HG02623 (cell line): ENCODE data around the gene CHST5.

Experiments used
- ATAC-seq: cut with Tn5 transposase; IDR thresholded peaks from one replicate; pipeline ENCODE4 v1.9.1; 2021; ENCODE audit warnings: moderate library complexity; ENCODE audit not compliant: unreplicated experiment

CHST5 gene

DNA sequence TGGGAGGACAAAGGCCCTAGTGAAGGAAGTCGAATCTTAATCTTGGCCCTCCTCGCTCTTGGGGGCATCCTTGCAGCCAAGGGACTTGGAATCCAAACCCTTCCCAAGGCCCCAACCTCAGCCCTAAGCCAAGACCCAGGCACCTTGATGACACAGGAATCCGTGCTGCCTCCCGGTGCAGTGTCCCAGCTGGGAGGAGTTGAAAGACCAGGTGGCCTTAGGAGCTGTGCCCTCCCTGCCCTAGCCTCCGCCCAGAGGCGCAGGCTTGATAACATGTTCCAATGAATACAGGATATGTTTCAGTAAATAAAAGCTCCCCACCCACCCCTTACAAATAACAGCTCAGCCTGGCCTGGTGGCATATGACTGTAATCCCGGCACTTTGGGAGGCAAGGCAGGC is at the start of gene CHST5:
Gene CHST5 (minus strand): TSS at position 208 of the 400 bp plus-strand sequence. CDS start 5,724 bp downstream, outside the sequence.
- no peak for ATAC-seq

DNA sequence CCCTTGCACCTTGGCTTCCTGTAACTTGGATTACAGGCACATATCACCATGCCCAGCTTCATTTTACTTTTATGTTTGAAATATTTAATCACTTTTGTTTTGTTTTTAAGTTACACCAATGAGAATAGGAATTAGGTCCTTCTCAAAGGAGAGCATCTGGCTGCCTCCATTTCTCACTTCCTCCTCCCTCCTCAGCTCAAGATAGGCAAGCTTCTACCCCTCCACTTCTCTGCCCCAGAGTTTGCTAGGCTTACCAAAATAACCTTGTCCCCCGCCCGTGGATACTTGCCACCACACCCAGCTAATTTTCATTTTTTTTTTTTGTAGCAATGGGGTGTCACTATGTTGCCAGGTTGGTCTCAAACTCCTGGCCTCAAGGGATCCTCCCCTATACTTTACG is 48.2 kb upstream of the CHST5 start:
- peak; percentile 72 for ATAC-seq

DNA sequence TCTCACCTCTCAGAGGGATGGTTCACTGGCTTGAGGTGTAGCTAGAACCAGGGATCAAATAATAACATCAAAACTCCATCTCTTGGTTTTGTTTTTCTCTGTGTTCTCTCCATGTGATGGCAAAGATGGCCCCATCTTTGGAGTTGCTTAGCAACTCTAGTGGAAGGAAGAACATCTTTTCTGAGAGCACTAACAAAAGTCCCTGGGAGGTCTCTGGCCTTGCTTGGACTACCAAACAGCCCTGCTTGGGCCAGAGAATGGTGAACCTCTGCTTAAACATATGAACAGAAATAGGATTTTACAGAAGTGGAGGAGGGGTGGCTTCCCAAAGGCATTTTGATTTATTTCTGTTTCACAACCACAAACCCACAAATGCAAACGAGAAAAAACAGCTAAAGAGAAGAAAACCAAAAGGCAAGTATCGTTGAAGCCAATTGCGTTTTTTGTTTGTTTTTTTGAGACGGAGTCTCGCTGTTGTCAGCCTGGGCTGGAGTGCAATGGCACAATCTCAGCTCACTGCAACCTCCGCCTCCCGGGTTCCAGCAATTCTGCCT is 43.5 kb upstream of the CHST5 start:
- no peak for ATAC-seq

DNA sequence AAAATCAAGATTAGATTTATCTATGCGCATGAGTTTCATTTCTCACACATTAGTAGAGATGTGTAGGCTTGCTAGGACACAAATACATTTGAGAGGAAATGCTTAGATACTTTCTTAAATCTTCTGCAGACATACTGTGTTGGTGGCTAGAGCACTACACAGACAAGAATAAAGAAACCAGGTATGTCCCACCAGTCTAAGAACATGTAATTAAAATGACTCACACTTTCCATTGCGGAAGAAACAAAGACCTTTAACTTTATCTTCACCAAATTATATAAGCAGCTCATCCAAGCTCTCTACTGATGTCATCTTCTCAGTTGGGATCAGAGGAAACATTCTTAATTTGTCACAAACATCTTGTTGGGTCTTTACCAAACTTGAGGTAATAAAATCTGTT is 42.8 kb upstream of the CHST5 start:
- ATAC-seq, result no peak

DNA sequence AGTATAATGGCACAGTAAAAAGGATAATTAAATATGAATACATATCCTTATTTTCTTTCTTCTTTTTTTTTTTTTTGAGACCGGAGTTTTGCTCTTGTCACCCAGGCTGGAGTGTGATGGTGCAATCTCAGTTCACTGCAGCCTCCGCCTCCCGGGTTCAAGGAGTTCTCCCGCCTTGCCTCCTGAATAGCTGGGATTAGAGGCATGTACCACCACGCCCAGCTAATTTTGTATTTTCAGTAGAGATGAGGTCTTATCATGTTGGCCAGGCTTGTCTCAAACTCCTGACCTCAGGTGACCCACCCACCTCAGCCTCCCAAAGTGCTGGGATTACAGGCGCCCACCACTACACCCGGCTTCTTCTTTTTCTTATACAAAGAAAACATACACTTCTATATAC is 42.3 kb upstream of the CHST5 start:
- no peak for ATAC-seq

DNA sequence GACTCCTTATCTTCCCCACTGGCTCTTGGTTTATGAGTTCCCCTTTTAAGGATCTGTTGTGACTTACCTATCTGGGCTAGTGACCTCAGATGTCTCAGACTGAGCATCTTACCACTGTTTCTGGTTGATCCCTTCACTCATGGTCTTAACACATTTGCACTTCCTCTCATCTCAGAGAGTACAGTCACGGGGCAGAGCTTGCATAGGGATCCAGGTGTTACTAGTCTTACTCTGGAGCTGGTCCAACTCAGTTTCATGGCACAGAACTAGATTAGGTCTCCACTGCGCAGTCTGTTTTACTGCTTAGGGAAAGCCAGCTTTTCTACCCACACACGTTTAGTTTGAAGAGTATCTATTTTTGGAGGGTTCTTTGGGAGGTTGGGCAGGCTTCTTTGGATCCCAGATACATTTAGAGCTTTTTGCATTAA is 40.5 kb upstream of the CHST5 start:
- ATAC-seq, result peak; percentile 63

DNA sequence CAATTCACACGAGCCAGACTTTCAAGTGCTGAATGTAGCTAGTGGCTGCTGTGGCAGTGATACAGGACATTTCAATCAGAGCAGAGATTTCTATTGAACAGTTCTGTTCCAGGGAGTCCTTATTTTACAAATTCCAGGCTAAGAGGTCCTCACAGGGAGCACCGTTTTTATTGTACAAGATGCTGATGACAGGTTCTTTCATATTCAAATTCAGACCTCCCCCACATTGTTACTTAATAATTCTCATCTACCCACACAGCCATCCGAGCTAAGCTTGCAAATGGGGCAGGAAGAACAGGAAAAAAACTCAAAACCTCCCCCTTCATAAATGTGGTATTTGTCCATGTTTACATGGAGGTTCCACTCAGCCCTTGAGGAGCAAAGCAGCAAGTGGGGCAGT is 40.0 kb upstream of the CHST5 start:
- ATAC-seq, result no peak

DNA sequence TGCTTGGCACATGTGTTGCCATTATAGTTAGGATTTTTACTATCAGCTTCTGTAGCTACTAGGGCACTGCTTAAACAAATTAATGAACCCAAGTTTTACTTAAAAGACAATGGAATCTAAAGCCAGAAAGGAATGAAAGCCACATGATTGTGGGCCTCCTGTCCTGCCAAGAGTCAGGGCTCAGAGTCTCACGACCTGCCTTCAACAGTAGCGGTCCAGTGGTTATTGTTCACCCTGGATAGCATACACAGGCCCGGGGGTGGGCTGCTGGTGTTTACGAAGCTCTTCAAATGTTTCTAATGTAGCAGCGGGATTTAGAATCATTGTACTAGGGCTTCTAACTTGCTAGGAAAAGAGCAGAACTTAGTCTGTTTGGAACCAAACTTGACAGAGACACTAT is 38.0 kb upstream of the CHST5 start:
- ATAC-seq, result no peak

DNA sequence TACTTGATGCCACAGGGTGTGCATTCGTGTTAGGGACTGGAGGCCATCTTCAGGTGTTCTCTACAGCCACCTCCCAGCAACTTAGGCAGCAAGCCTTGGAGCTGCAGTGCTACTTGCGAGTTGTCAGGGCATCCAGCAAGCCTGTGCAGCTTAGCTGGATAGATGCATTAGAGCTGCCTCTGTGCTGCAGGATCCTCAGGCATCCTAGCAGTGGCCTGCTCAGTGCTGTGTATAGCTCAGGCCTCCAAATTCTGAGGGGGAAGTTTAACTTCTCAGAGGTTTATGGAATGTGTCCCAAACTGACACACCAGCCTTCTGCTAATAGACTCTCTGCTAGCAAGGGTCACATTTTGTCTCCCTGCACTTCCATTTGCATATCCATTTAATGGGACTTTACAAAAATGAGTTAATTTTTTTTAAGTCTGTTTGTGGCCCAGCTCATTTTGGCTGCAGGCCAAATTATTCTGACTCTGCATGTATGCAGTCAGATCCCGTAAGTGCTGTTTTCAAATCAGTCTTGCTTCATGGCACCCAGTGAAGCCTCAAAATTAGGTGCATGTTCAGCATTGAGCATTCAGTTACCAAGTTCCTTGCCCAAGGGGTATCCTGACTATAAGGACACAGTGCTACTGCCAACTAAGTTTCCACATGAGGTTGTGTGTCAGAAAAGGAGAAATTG is 37.1 kb upstream of the CHST5 start:
- ATAC-seq, result no peak

DNA sequence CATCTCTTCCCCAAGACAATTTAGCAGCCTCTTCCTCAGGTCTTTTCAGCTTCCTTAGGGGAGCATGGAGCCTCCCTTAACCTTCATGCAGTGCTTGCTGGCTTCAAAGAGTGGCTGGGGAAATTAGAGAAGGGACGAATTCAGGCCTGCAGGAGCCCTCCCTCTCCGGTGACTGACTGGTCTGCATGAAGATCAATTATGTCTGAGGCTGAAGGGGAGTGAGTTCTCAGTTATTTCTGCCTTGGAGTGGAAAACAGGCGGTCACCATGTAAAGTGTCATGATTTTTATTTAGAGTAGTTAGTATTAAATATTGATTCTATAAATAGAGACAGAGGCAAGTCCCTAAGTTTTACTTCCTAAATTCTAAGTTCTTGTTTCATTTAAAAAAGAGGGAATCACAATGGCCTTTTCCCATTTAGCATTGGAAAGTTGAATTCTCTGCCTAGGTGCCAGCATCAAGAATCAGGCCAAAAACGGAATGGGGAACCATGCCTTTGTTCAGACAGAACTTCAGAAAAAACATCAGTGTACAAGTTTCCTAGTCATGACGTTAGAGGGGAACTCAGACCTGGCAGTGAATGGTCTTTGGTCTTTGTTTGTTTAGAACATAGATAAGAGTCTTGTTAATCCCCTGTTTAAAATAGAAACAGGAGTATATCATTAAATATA is 34.6 kb upstream of the CHST5 start:
- no peak for ATAC-seq

DNA sequence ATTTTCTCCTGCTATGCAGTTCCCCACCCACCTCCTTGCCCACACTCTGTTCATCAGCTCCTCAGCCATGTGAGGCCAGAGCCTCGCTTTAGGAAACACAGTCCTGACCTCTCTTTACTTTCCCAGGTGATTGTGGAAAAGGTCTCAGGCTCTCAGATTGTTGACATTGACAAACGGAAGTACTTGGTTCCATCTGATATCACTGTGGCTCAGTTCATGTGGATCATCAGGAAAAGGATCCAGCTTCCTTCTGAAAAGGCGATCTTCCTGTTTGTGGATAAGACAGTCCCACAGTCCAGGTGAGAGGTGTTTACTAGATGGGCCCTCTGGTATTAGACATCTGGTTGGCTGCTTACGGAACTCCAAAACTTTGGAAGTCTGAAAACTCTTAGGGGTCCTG is 32.0 kb upstream of the CHST5 start:
- no peak for ATAC-seq

DNA sequence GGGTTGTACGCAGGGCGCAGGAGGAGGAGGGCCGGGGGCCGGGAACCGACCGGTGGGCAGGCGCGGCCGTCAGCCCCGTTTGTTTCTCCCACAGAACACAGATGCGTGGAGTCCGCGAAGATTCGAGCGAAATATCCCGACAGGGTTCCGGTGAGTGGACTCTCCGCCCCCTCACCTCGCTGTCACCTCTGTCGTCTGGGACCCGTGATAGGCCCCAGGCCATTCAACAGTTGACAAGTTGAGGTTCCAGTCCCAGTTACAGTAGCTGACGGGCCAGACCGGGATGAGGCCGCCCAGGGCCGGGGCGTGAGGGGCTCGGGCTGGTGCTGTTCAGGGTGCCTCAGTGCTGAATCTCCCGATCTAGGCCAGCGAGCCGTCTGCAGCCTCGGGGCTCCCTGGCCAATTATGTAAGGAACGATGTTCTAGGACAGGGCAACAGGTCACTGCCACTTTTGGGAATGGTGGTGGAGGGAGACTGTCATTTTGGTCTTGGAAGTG is 30.9 kb upstream of the CHST5 start:
- ATAC-seq, result peak; percentile 1

DNA sequence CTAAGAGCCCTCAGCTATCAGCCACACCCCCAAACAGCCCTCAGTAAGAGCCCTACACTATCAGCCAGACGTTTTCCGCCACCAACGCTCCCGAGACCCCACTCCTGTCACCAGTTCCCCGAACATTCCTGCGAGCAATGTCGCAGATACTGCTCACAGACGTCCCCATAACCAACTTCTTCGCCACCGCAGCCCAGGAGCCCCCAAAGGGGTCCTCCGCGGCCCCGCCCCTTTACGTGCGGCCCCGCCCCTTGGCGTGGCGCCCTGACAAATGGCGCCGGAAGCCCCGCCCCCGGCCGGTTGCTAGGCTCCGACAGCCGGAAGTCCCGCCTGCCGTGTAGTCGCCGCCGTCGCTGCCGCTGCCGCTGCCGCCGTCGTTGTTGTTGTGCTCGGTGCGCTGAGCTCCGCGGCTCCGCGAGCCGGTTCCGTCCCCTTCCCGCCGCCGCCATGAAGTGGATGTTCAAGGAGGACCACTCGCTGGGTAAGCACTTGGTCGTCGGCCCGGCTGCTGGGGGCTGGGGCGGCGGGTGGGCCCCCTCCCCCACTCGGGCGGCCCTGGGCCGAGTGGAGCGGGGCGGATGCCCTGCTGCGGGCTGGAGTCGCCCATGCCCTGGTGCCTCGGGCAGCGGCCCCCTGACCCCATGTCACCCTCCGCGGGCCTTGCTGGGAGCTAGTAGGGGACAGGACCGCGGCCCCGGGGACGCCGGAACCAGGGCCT is 30.3 kb upstream of the CHST5 start, which contains the start of gene GABARAPL2:
Gene GABARAPL2 (plus strand): TSS at position 340 of the 718 bp plus-strand sequence. CDS start 108 bp downstream, at position 448.
- ATAC-seq, result peak; percentile 71

DNA sequence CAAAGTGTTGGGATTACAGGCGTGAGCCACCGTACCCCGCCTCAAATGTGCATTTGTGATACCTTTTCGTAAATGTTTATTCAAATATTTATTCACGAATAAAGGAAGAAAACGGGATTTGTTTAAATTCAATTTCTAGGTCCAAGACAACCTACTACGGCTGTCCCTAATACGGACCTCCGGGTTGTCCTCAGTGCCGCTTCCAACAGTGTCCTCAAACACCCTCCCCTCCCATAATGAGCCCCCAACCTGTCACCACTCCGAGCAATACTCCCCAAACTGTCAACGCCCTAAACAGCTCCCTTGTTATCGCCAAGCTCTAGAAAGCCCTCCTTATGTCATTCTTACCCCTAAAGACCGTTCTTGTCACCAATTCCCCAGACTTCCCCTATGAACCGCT is 29.7 kb upstream of the CHST5 start:
- ATAC-seq, result peak; percentile 2

DNA sequence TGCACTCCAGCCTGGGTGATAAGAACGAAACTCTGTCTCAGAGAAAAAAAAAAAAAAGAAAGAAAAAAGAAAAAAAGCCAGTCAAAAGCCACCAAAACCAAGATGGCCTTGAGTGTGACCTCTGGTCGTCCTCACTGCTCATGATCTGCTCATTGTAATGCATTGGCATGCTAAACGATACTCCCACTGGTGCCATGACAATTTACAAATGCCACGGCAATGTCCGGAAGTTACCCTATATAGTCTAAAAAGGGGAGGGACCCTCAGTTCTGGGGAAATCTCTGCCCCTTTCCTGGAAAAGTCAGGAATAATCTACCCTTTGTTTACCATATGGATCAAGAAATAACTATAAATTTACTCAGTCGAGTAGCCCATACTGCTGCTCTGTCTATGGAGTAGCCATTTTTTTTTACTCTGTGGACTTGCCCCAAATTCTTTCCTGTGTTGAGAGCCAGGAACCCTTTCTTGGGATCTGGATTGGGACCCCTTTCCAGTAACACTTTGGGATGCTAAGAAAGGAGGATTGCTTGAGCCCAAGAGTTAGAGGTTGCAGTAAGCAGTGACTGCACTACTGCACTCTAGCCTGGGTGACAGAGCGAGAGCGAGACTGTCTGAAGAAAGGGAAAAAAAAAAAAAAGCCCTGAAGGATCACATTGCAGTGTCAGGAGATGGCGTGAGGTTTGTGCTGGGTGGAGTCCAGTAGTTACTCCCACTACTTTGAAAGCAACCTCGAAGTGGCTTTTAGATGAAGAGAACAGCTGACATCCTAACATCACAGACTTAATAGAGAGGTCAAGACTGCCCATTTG is 23.9 kb upstream of the CHST5 start:
- no peak for ATAC-seq

DNA sequence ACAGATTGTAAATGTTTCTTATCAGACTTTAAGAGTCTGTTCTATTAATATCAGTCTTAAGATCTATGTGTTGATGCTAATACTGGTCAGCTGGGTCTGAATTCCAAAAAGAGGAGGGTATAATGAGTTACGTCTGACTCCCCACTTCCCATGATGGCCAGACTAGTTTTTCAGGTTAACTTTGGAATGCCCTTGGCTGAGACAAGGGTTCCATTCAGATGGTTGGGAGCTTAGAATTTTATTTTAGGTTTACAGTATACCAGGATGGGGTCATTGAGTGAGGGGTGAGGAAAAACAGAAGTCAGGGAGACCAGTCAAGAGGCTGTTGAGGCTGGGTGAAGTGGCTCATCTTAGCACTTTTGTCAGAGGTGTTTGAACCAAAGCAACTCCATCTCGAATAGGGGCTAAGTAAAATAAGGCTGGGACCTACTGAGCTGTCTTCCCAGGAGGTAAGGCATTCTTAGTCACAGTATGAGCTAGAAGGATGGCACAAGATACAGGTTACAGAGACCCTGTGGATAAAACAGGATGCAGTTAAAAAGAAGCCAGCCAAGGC is 23.0 kb upstream of the CHST5 start:
- no peak for ATAC-seq

DNA sequence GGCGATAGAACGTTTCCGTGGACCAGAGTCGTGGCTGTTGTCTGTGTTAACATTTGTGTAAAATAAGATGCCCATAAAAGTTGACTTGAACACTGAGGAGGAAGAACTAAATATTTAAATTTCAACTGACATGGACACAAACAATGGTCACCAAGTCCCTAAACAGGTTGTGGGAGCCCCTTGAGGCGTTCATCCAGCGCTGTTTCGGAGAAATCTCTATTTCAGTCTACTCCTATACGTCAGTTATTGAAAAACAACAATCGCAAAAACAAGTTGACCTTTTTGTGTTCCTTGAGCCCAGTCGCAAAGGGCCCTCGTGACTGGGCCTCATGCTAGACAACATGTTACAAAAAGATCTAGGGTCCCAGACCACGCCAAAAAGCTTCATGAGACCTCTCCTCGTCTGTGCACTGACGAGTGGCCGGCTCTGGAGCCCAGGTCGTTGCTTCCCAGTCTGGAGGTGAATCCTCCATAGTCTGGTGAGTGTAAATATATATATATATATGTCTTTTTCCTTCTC is 20.6 kb upstream of the CHST5 start:
- ATAC-seq, result no peak

DNA sequence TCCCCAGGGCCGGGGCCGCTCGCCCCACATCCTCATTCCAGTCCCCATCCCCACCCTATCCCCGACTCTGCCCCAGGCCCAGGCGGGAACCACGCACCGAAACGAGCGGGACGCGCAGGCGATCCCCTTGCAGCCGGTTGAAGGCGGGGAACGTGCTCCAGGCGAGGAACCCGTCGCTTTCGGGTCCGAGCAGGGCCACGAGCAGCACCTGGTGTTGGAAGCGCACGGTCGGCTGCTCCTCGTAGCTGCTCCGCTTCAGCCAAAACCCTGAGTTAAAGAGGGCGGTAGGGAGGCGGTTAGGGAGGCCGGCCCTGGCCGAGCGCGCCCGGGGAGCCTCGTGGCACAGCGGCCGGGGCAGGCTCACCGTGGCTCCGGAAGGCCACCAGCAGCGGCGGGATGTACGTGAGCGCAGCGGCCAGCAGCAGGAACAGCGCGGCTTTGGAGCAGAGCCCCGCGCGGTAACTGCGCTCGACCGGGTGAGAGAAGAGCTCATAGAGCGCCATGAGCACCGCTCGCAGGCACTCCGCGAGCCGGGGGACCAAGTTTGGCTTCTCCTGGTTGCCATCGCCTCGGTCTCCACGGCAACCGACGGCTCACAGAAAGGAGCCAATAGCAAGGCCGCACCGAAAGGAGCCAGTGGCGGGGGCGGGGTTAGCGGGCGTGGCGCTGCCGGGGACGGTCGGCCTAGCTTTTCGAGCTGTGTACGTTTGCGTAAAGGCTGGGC is 20.0 kb upstream of the CHST5 start, which contains the start of gene TMEM231:
Gene TMEM231 (minus strand): TSS at position 546 of the 724 bp plus-strand sequence. CDS start 43 bp downstream, at position 503.
- ATAC-seq, result peak; percentile 96

DNA sequence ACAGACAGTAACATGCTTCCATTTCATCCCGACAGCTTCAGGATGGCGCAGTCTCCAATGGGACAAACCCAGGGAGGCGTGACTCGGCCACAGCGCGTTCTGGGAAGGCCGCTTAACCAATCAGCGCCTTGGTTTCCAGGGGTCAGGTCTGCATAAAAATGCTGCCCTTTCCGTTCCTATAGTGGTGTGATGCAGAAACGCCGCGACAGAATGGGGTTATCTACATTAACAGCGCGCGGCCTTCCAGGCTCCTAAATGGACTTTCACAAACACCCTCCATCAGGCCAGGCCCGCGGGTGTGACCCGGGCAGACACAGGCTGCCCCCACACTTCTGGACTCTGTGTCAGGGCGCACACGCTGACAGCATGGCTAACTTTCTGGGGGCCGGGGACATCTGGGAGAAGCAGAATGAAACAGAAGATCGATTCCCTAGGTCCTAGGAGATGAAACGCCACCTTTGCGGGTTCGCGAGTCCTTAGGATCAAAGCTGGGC is 19.4 kb upstream of the CHST5 start:
- peak; percentile 10 for ATAC-seq
